Neutrophil (primary cell): ENCODE results near the gene CFAP77.

Experiments used
- H3K27ac ChIP-seq: fragments of 200-600 bp; sonication (generic); 2 replicates; pipeline ENCODE4 v1.5.1; 2016; ENCODE audit warnings: mild to moderate bottlenecking, moderate library complexity
- H3K27me3 ChIP-seq: fragments of 200-600 bp; sonication (generic); 2 replicates; pipeline ENCODE4 v1.6.0; 2016; ENCODE audit warnings: mild to moderate bottlenecking
- H3K36me3 ChIP-seq: fragments of 200-600 bp; sonication (generic); 2 replicates; pipeline ENCODE4 v1.5.1; 2017
- H3K4me1 ChIP-seq, 2 experiments: fragments of 200-600 bp in 1 of 2; sonication (generic) in 1 of 2; 1 replicate in 1 of 2; 2 replicates in 1 of 2; pipeline versions ENCODE4 v1.5.1 to v1.6.1; 2013 to 2016; ENCODE audit warnings: low read depth in 1 of 2, low read length in 1 of 2, mild to moderate bottlenecking in 1 of 2, moderate library complexity in 1 of 2; ENCODE audit not compliant: control insufficient read depth in 1 of 2, insufficient read depth in 1 of 2
- H3K4me3 ChIP-seq, 2 experiments: fragments of 200-600 bp in 1 of 2; sonication (generic) in 1 of 2; 1 replicate in 1 of 2; 2 replicates in 1 of 2; pipeline ENCODE4 v1.5.1; 2013 to 2016; ENCODE audit warnings: low read depth in 1 of 2, low read length in 1 of 2, mild to moderate bottlenecking in 1 of 2, moderate library complexity in 1 of 2
- H3K9me3 ChIP-seq: fragments of 200-600 bp; sonication (generic); 2 replicates; pipeline ENCODE4 v1.5.1; 2016
- TF ChIP-seq, protein P1 (sequence below): fragments of 200-600 bp; sonication (generic); IDR thresholded peaks from 2 replicates; pipeline ENCODE4 v1.5.1; 2016; ENCODE audit warnings: antibody characterized with exemption

Gene CFAP77

DNA sequence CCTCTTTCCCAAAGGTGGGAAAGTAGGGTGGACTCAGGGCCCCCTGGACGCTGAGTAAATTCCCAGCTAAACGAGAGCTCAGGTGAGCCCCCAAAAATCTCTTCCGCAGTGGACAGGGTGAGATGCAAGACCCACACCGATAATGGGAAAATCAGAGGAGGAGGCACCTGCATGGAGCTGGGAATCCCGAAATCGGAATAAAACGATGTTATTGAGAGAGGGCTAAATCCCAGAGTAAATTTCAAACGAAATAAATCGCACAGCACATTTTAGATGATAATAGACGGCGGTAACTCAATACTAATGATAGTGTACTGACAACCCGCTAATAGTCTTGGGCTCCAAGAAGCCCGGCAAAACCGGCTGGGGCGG lies 169.4 kb downstream of the CFAP77 start:
- Histone ChIP-seq H3K27me3 (peaks cover 100% of the 10 kb centered on the region), H3K4me1 (no peaks in the 10 kb centered on the region), H3K9me3 (no peaks in the 10 kb centered on the region), H3K4me3 (no peak overlapping the region), H3K36me3 (no peaks in the 10 kb centered on the region), H3K27ac (no peak overlapping the region)
- TF ChIP-seq, protein P1, sequence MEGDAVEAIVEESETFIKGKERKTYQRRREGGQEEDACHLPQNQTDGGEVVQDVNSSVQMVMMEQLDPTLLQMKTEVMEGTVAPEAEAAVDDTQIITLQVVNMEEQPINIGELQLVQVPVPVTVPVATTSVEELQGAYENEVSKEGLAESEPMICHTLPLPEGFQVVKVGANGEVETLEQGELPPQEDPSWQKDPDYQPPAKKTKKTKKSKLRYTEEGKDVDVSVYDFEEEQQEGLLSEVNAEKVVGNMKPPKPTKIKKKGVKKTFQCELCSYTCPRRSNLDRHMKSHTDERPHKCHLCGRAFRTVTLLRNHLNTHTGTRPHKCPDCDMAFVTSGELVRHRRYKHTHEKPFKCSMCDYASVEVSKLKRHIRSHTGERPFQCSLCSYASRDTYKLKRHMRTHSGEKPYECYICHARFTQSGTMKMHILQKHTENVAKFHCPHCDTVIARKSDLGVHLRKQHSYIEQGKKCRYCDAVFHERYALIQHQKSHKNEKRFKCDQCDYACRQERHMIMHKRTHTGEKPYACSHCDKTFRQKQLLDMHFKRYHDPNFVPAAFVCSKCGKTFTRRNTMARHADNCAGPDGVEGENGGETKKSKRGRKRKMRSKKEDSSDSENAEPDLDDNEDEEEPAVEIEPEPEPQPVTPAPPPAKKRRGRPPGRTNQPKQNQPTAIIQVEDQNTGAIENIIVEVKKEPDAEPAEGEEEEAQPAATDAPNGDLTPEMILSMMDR: no peak

DNA sequence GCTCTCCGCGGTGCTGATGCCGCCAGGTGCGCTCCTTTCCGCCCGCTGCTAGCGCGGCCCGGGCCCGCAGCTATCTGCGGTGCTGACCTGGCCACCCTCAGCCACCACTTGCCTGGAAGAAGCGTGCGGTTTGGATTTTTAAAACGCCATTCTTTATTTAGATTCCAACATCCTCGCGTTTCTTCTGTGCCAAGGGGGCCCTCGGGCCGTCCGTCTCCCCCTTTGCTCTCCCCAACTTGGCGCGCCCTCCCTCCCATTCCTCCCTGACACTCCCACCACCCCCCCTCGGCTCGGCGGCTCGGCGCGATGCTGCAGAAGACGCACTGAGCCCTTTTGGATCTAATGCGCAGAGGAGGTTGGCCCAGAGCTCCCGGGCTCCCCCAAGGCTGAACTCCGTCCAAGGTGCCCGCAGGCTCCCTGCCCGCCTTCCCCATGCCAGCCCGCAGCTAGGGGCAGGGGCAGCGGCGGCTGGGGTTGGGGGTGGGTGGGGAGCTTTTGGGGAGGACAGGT lies 172.3 kb downstream of the CFAP77 start, which contains the start of gene BARHL1:
BARHL1 (plus strand) TSS at position 331 of the 510 bp plus-strand sequence. CDS start 192 bp downstream, outside the sequence.
- H3K27me3 ChIP-seq: peaks cover 100% of the 10 kb centered on the region
- H3K4me3 ChIP-seq: no peak within 1 kb of the TSS

DNA sequence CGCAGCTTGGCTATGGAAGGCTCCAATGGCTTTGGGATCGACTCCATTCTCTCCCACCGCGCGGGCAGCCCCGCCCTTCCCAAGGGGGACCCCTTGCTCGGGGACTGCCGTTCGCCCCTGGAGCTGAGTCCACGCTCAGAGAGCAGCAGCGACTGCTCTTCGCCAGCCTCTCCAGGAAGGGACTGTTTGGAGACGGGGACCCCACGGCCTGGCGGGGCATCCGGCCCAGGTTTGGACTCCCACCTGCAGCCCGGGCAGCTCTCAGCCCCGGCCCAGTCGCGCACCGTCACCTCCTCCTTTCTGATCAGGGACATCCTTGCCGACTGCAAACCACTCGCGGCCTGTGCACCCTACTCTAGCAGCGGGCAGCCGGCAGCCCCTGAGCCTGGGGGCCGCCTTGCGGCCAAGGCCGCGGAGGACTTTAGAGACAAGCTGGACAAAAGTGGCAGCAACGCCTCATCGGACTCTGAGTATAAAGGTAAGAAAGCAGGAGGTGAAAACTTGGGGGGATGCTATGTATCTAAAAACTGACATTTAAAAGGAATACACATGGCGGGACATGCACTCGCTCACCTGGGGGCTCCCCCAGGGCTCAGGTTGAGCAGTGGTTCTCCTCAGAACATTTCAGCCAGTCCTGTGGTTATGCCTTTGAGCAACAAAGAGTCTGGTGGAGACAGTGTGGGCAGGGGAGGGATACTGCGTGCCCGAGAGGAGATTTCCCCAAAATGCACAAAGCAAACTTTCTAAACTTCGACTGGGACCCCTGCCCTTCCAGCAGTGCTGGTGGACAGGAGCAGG lies 173.0 kb downstream of the CFAP77 start:
- H3K27me3 ChIP-seq: peaks cover 100% of the 10 kb centered on the region
- no peak overlapping the region for H3K27ac ChIP-seq
- H3K4me3 ChIP-seq: no peak overlapping the region
- H3K9me3 ChIP-seq: no peaks in the 10 kb centered on the region
- TF ChIP-seq, protein P1: no peak
- H3K36me3 ChIP-seq: no peaks in the 10 kb centered on the region
- H3K4me1 ChIP-seq: no peaks in the 10 kb centered on the region

More for the DNA sequence above, 172.3 kb downstream of the CFAP77 start, which contains the start of gene BARHL1:
- no peaks in the 10 kb centered on the region for H3K36me3 ChIP-seq
- TF ChIP-seq, protein P1: no peak
- H3K4me1 ChIP-seq: no peaks in the 10 kb centered on the region
- H3K27ac ChIP-seq: no peak within 1 kb of the TSS
- no peaks in the 10 kb centered on the region for H3K9me3 ChIP-seq

DNA sequence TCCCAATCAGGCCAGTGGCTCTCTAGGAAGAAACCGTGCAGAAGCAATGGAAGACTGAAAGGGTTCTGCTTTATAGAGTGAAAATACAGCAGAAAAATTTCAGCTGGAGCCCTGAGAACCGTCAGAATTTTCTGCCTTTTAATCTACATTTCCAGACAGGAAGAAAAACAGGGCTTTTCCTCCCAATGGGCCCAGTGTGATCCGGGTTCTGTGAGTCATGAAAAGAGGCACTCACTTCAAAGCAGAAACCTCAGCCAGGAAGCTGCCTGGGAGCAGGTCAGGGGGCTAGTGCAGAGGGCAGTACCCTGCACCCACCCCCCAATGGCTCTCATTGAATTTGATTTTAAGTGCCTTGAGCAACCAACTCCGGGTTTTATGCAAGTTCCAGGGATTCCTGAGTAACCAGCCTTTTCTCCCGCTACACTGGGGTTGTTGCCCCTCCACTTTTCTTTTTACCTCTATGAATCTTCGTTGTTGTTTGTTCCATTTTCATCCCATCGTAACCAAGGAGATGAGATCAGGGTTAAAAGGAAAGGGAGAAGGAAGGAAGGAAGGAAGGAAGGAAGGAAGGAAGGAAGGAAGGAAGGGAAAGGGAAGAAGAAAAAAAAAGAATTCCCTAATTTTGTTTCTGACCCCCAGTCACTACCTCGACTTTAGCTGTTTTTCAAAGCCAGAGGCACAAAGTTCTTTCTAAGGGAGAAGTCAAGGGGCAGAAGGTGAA lies 173.7 kb downstream of the CFAP77 start:
- TF ChIP-seq, protein P1: no peak
- peaks cover 100% of the 10 kb centered on the region for H3K27me3 ChIP-seq
- H3K36me3 ChIP-seq: no peaks in the 10 kb centered on the region
- H3K4me1 ChIP-seq: no peaks in the 10 kb centered on the region
- no peaks in the 10 kb centered on the region for H3K9me3 ChIP-seq
- H3K27ac ChIP-seq: no peak overlapping the region
- H3K4me3 ChIP-seq: no peak overlapping the region

DNA sequence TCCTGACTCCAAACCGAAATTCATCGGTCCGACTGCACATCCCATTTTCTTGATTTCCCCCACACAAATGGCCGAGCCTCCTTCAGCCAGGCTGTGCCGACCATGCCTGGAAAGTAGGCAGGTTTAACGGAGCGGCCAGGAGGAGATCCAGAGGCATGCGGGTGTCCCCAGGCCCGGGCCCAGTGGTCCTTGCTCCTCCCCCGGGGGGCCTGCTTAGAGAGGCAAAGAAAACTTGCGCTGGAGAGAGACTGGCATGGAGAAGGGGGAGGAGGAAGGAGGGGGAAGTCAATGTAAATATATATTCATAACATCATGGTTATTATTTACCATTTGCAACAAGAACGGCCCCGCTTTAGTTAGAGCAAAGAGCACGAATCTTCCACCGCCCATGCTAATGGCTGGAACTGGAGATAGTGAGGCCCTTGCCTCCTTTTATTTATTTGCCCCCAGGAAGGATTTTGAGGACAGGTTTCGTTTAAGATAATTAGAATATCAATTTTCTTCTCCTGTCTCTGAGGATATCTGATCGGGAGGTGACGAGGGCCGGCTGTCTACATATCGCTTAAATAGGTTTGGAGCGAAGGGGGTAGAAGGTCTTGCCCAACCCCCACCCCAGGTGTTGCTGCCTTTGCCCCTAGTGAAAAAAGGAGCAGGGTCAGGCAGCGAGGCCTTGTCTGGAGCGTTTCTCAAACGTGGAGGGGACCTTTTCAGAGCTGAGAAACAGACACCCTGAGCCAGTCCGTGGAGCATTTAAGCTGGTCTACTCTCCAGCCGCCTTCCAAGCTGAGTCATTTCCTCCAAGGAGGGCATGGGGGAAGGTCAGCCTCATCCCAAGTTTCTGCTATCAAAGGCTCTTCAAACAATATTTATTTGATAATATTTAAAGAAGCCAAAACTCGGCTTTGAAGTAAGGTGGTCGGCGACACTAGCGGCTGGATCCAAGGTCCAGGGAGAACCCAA lies 174.9 kb downstream of the CFAP77 start:
- H3K4me3 ChIP-seq: no peak overlapping the region
- peaks cover 100% of the 10 kb centered on the region for H3K27me3 ChIP-seq
- TF ChIP-seq, protein P1: no peak
- no peaks in the 10 kb centered on the region for H3K36me3 ChIP-seq
- no peak overlapping the region for H3K27ac ChIP-seq
- H3K9me3 ChIP-seq: no peaks in the 10 kb centered on the region
- no peaks in the 10 kb centered on the region for H3K4me1 ChIP-seq
